Choroid plexus epithelial cell (primary cell): ENCODE data around the gene CA10.

Source experiments
- DNase-seq: peaks from one replicate; pipeline ENCODE4 v3.0.0-alpha.2; 2010; ENCODE audit warnings: low read depth
- H3K4me3 ChIP-seq: 2 replicates; pipeline ENCODE4 v1.5.1; 2011; ENCODE audit warnings: low read depth, mild to moderate bottlenecking, control low read depth, low read length, moderate library complexity
- CTCF ChIP-seq: conservative IDR thresholded peaks from 2 replicates; pipeline ENCODE4 v1.5.1; 2011; ENCODE audit warnings: low read depth, mild to moderate bottlenecking, control low read depth, inconsistent platforms, low read length, moderate library complexity

CA10 gene

GRCh38 chr17:51643702-51644490 is 514.6 kb downstream of the CA10 start:
- DNase-seq: no peak
- H3K4me3 ChIP-seq: no peak overlapping the region
- no peak for TF ChIP-seq CTCF

GRCh38 chr17:51642029-51642428 is 516.5 kb downstream of the CA10 start:
- H3K4me3 ChIP-seq: no peak overlapping the region
- no peak for TF ChIP-seq CTCF
- no peak for DNase-seq

GRCh38 chr17:51640108-51640622 is 518.3 kb downstream of the CA10 start:
- TF ChIP-seq CTCF: no peak
- no peak overlapping the region for H3K4me3 ChIP-seq
- DNase-seq: peak; percentile 0

GRCh38 chr17:51638971-51639370 is 519.5 kb downstream of the CA10 start:
- DNase-seq: no peak
- H3K4me3 ChIP-seq: no peak overlapping the region
- no peak for TF ChIP-seq CTCF

GRCh38 chr17:51636291-51636690 is 522.2 kb downstream of the CA10 start:
- DNase-seq: no peak
- H3K4me3 ChIP-seq: no peak overlapping the region
- TF ChIP-seq CTCF: no peak

- no peak for TF ChIP-seq CTCF
- DNase-seq: no peak
- no peak overlapping the region for H3K4me3 ChIP-seq
These were observed 528.3 kb downstream of the CA10 start for GRCh38 chr17:51630101-51630671.

- H3K4me3 ChIP-seq: no peak overlapping the region
- DNase-seq: no peak
- TF ChIP-seq CTCF: no peak
These were observed 529.3 kb downstream of the CA10 start for GRCh38 chr17:51629232-51629631.
